Measurements from ENCODE around the gene PARP3.
A peak's percentile ranks its signal among the peaks of the same experiment; 100 is the strongest.

Gene PARP3

DNA sequence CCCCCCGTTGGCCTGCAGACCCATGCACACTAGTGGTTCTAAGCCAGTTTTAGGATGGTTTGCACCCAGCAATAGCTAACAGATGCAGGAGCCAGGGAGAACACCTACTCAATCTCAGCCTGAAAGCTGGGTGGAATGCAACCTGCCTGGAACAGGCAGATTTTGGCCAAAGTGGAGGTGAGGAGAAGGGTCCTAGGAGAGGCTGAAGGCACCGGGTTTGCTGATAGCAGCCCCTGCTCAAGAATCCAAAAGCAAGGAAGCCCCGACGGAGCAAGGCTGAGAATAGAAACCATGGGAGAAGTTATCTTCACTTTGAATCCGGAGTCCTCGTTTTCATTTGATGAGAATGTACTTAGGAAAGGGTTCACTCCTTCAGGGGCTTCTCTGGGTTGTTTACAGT is 10.4 kb upstream of the PARP3 start:
- TF ChIP-seq TCF12 (IDR thresholded peaks at IDR 0.05; ENCODE audit: low read depth) = no peak
- no peak for TF ChIP-seq TAF1 (IDR thresholded peaks at IDR 0.05; ENCODE audit: low read depth)
- no peak for TF ChIP-seq MAX (IDR thresholded peaks at IDR 0.05)
- no peak for TF ChIP-seq TEAD4 (IDR thresholded peaks at IDR 0.05)
- no peak for TF ChIP-seq REST (IDR thresholded peaks at IDR 0.05; ENCODE audit: low read depth)
- no peak for TF ChIP-seq YY1 (IDR thresholded peaks at IDR 0.05; ENCODE audit: low read depth)

DNA sequence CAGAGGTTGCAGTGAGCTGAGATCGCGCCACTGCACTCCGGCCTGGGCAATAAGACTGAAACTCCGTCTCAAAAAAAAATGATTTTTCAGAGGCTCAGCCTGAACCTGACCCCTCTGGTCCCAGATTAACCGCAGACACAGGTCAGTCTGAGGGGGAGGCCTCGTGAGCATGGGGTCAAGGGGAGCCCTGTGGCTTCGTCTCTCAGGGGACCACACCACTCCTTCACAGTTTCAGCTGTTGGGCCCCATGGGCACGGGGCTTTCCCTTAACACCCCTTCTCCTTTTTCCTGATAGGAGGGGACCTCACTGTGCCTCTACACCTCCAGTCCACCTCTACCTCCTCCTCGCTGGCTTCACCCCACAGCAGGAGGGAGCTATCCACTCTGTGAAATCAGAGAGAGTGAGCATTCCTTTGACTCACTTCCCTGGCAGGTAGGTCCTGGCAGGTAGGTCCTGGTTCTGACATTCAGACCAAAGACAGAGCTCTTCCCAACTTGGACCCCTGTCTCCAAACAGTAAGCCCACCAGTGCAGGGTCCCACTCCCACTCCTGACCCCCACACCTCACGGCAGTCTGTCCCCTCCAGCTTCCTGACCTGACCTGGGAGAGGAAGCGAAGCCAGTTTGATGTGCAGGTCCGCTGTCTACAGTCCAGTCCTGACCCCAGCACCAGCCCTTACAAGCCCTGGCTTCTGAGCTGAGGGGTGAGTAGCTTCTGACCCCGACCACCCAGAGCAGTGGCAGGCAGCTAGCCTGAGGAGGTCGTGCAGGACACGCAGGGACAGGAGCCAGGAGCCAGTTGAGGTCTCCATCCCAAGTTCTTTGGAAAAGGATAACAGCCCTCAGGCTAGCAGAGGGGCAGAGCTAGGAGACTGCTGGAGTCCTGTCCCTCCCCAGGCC is 9.4 kb upstream of the PARP3 start:
- TF ChIP-seq TEAD4 (IDR thresholded peaks at IDR 0.05) (no peak), NFIC (IDR thresholded peaks at IDR 0.05) (no peak)

GRCh38 chr3:51933471-51934138 is 8.6 kb upstream of the PARP3 start:
- TF ChIP-seq NFIC (IDR thresholded peaks at IDR 0.05) = no peak
- TF ChIP-seq EP300 (IDR thresholded peaks at IDR 0.05; ENCODE audit: borderline replicate concordance) = no peak
- no peak for TF ChIP-seq MAX (IDR thresholded peaks at IDR 0.05)
- TF ChIP-seq TEAD4 (IDR thresholded peaks at IDR 0.05) = no peak
- no peak for TF ChIP-seq EGR1 (IDR thresholded peaks at IDR 0.05)
- TF ChIP-seq, protein P1, sequence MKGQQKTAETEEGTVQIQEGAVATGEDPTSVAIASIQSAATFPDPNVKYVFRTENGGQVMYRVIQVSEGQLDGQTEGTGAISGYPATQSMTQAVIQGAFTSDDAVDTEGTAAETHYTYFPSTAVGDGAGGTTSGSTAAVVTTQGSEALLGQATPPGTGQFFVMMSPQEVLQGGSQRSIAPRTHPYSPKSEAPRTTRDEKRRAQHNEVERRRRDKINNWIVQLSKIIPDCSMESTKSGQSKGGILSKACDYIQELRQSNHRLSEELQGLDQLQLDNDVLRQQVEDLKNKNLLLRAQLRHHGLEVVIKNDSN (IDR thresholded peaks at IDR 0.05) = no peak
- TF ChIP-seq RAD21 (IDR thresholded peaks at IDR 0.05; ENCODE audit: low read depth) = no peak
- no peak for TF ChIP-seq REST (IDR thresholded peaks at IDR 0.05; ENCODE audit: low read depth)
- no peak for TF ChIP-seq FOXM1 (IDR thresholded peaks at IDR 0.05; ENCODE audit: borderline replicate concordance, low read depth)
- no peak for TF ChIP-seq TCF12 (IDR thresholded peaks at IDR 0.05; ENCODE audit: low read depth)
- no peak for TF ChIP-seq CEBPB (IDR thresholded peaks at IDR 0.05)
- TF ChIP-seq YY1 (IDR thresholded peaks at IDR 0.05; ENCODE audit: low read depth) = no peak
- TF ChIP-seq CREB1 (IDR thresholded peaks at IDR 0.05; ENCODE audit: low read depth) = no peak
- TF ChIP-seq TAF1 (IDR thresholded peaks at IDR 0.05; ENCODE audit: low read depth) = no peak

DNA sequence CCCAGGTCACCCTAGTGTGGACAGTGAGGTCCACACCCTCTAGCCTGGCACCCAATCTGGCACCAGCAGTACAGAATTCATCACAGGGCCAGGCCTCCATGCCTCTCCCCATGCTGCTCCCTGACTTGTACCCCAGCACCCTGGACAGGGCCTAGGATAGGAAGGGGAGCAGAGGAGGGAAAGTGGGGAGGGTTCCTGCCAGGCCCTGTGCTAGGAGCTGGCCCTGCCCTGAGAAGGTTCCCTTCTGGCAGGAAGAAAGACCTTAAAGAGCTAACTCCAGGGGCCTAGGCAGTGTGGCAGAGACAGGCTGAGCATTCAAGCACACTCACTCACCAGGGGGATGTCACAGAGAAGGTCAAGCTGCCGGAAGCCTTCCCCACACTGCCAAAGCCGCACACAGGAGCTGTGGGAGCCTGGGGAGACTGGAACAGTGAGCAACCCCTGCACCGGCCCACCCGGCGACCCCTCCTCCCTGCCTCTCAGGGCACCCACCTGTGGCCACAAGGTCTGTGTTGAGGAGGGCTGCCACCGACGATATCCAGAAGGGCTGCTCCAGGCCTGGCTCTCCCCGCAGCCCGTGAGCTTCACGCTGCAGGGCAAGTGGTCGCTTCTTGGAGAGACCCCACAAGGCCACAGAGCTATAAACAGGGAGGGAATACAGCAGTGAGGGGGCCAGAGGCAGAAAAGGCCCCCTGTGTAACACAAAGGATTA is 7.9 kb upstream of the PARP3 start:
- peak; percentile 82 for TF ChIP-seq REST (IDR thresholded peaks at IDR 0.05; ENCODE audit: low read depth)
- TF ChIP-seq NFIC (IDR thresholded peaks at IDR 0.05) = no peak
